Adrenal gland (tissue), 12 donors: Measurements from ENCODE around the gene FRAT2. TPM values are rescaled to one million over a fixed set of nuclear protein-coding genes. Genes with fewer than 3 reads are reported as not detected.

Source experiments
- DNase-seq, 7 donors: peaks; one replicate each; pipeline ENCODE4 v3.0.0-alpha.2; 2019 to 2020
- H3K27ac ChIP-seq, 5 donors: fragments of 200-600 bp; sonication (generic) in 4 of 5; 1 replicate in 3 of 5; 2 replicates in 2 of 5; pipeline versions ENCODE4 v1.5.1 to v1.8.0; 2016 to 2020; ENCODE audit warnings: mild to moderate bottlenecking in 1 of 5
- H3K27me3 ChIP-seq: fragments of 200-600 bp; 2 replicates; pipeline ENCODE4 v1.8.0; 2021
- H3K36me3 ChIP-seq, 2 donors: fragments of 200-600 bp; replicated peaks in 1 of 2; 1 replicate in 1 of 2; 2 replicates in 1 of 2; pipeline versions ENCODE4 v1.5.1 to v1.8.0; 2018 to 2022
- H3K4me1 ChIP-seq, 2 donors: fragments of 200-600 bp; replicated peaks in 1 of 2; 1 replicate in 1 of 2; 2 replicates in 1 of 2; pipeline versions ENCODE4 v1.5.1 to v1.8.0; 2018 to 2021
- H3K4me3 ChIP-seq, 4 donors: fragments of 200-600 bp; sonication (generic) in 3 of 4; one replicate each; pipeline ENCODE4 v1.5.1; 2016 to 2018
- H3K9me3 ChIP-seq, 3 donors: fragments of 200-600 bp; sonication (generic) in 1 of 3; replicated peaks in 1 of 3; 1 replicate in 2 of 3; 2 replicates in 1 of 3; pipeline versions ENCODE4 v1.5.1 to v1.8.0; 2016 to 2021
- CTCF ChIP-seq, 6 experiments: fragments of 450-650 bp in 4 of 6; fragments of 200-600 bp in 2 of 6; sonication (generic) in 1 of 6; IDR thresholded peaks; 1 replicate in 5 of 6; 2 replicates in 1 of 6; pipeline versions ENCODE4 v1.5.1 to v1.8.0; 2016 to 2021; ENCODE audit warnings: antibody characterized with exemption in 6 of 6, mild to moderate bottlenecking in 2 of 6, moderate library complexity in 1 of 6
- POLR2A ChIP-seq, 2 donors: fragments of 450-650 bp; IDR thresholded peaks; one replicate each; pipeline ENCODE4 v1.6.1; 2017; ENCODE audit warnings: antibody characterized with exemption in 2 of 2, mild to moderate bottlenecking in 2 of 2, moderate library complexity in 1 of 2
- WGBS, 4 donors: extraction: QIAGEN DNeasy Blood & Tissue Kit in 2 of 4; methylation state at CpG; one replicate each; pipeline versions ENCODE4 v1.1.5 to v1.1.7; 2013 to 2017; 5-methylcytosine and 5-hydroxymethylcytosine counted together
- intact Hi-C, 2 donors: fragments of 100-400 bp; cut with DNase I; formaldehyde crosslinking; loops; one replicate each; pipeline versions ENCODE4 v1.14.1 to v1.15.0; 2022 to 2023
- polyA plus RNA-seq, 3 donors: library from polyadenylated mRNA; stranded (reverse); fragments of 200-250 nt in 2 of 3; fragments of 350-450 nt in 1 of 3; fragmentation: Illumina TruSeq in 1 of 3; extraction: RNeasy Lipid Tissue Mini Kit (QIAGEN cat#74804) in 1 of 3; gene quantifications; one replicate each; pipeline ENCODE4 v1.2.3, GENCODE V29; 2013 to 2014
- total RNA-seq, 9 donors: library from RNA; depleted of rRNA in 4 of 9; stranded (reverse); fragments of >200 nt in 4 of 9; fragments of 120-200 nt in 1 of 9; fragmentation: NEBNext Ultra II Directional in 1 of 9; extraction: Animal tissue kit (Norgen Biotek cat#: 25700) in 1 of 9; gene quantifications; one replicate each; pipeline versions ENCODE4 v1.1.0 to v1.2.4, GENCODE V29; 2013 to 2023
- donor health status: healthy with polysubstance abuse.
- donor health status: Bipolar disorder and iron deficiency.
- donor health status: DM: yes; HTN: yes; CAD: no.
- donor health status: DM: no; HTN: no; CAD: no.
- donor health status: DM: no; HTN: no; CAD: no.
- donor health status: DM: yes; HTN: yes; CAD: no.

FRAT2 gene
- total and polyA plus RNA-seq, 12 donors, result 2.8 to 17.9 (median 7.7) TPM

DNA sequence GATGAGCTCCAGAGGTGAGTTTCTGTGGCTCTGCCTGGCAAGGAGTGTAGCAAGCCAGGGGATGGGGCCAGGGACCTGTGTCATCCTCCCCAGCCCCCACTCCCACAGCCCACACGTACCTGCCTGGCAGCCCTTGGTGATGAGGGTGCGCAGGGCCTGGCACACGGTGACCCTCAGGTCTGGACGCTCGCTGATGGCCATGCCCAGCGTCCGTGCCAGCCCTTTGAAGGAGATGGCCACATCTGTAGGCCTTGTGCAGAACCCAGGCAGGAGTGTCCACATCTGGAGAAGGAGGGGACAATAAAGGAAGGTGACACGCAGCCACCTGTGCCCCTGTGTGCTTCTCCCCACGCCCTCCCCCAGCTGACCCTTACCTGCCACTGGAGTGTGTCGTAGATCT is 38.9 kb upstream of the FRAT2 start:
- Histone ChIP-seq H3K4me3 (no peak overlapping the region), H3K9me3 (no peaks in the 10 kb centered on the region), H3K4me1 (no peaks in the 10 kb centered on the region), H3K27ac (no peak overlapping the region), H3K36me3 (peaks cover 0 to 62% of the 10 kb centered on the region in 2 donors), H3K27me3 (no peaks in the 10 kb centered on the region)
- DNase-seq, result no peak
- TF ChIP-seq POLR2A (IDR thresholded peaks at IDR 0.05), result no peak
- TF ChIP-seq CTCF (IDR thresholded peaks at IDR 0.05), result no peak
- 76 to 93% (median 93%) methylated on average over 6 to 10 of the region's 10 CpGs; no CpG with 5 or more reads in 1 of the 4 donors for WGBS, 4 donors
- intact Hi-C loops, result no loop called here

DNA sequence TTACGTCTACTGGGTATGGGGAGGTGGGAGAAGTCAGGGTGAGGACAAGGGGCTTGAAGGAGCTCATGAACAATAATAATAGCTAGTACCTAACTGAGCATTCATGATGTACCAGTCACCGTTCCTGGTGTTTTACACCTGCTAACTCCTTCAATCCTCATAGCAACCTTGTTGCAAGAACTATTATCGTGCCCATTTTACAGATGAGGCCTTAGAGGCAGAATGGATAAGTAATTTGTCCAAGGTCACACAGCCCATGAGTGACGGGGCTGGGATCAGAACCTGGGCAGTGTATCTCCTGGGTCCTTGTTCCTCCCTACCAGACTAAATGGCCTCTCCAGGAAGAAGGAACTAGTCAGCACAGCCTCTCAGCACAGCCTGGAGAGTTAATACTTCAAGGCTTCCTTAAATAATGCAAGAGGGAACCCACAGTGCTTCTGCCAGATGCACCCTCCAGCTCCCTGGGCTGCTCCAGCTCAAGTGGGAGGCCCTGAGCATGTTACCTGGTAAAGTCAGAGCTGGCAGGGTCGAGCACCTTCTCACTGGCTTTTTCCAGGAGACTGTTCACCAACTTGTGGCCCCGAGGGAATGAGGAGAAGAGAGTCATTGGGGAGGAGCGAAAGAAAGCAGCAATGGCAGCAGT is 37.8 kb upstream of the FRAT2 start:
- no peak for TF ChIP-seq CTCF (IDR thresholded peaks at IDR 0.05)
- TF ChIP-seq POLR2A (IDR thresholded peaks at IDR 0.05), result no peak

GRCh38 chr10:97371696-97372095 is 37.2 kb upstream of the FRAT2 start:
- Histone ChIP-seq H3K27me3 (no peaks in the 10 kb centered on the region), H3K4me1 (no peaks in the 10 kb centered on the region), H3K27ac (no peak overlapping the region), H3K4me3 (no peak overlapping the region), H3K9me3 (no peaks in the 10 kb centered on the region), H3K36me3 (peaks cover 0 to 54% of the 10 kb centered on the region in 2 donors)
- intact Hi-C loops, result no loop called here
- TF ChIP-seq POLR2A (IDR thresholded peaks at IDR 0.05), result no peak
- no peak for TF ChIP-seq CTCF (IDR thresholded peaks at IDR 0.05)
- DNase-seq, result no peak
- WGBS, 4 donors, result 80 to 91% (median 90%) methylated on average over 2 to 7 of the region's 7 CpGs

More for the DNA sequence above, 37.8 kb upstream of the FRAT2 start:
- no peaks in the 10 kb centered on the region for H3K9me3 ChIP-seq
- H3K27me3 ChIP-seq, result no peaks in the 10 kb centered on the region
- H3K4me3 ChIP-seq, result no peak overlapping the region
- H3K4me1 ChIP-seq, result no peaks in the 10 kb centered on the region
- intact Hi-C loops, result no loop called here
- H3K36me3 ChIP-seq, result peaks cover 0 to 57% of the 10 kb centered on the region in 2 donors
- 91 to 93% (median 91%) methylated on average over 6 to 7 of the region's 7 CpGs for WGBS, 4 donors
- H3K27ac ChIP-seq, result no peak overlapping the region
- DNase-seq, result peak in 1 of 7 donors; percentile 3

DNA sequence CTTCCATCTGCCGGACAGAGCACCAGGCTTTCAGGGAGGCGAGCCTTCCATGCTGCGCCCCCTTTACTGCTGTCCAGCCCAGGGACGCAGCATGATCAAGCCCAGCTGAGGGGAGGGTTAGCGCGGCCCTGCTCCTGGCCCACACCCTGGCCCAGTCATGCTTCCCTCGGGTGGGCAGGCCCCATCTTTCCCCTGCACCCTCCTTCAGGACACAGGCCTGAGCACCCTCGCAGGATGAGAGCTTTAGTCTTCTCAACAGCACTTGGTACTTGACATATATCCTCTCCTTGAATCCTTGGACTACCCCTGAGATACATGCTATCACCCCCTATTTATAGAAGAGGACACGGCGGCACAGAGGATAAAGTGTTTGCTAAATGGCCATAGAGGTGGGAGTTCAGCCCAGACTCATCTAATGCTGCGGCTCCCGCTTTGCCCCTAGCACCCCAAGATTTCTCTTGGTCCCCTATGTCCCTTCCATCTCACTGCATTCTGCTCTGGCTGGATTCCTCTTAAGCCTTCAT is 32.7 kb upstream of the FRAT2 start:
- WGBS, 4 donors, result 91 to 98% (median 96%) methylated on average over 7 to 12 of the region's 12 CpGs
- no peak for DNase-seq
- intact Hi-C loops, result no loop called here
- Histone ChIP-seq H3K36me3 (peaks cover 0 to 70% of the 10 kb centered on the region in 2 donors), H3K27me3 (no peaks in the 10 kb centered on the region), H3K4me1 (no peaks in the 10 kb centered on the region), H3K9me3 (no peaks in the 10 kb centered on the region), H3K4me3 (no peak overlapping the region), H3K27ac (no peak overlapping the region)
- TF ChIP-seq POLR2A (IDR thresholded peaks at IDR 0.05), result no peak
- no peak for TF ChIP-seq CTCF (IDR thresholded peaks at IDR 0.05)
